Measurements from ENCODE around the gene CENPB. TPM values are rescaled to one million over a fixed set of nuclear protein-coding genes. Genes with fewer than 3 reads are reported as not detected.

CENPB gene
- total and polyA plus RNA-seq, 10 of the 15 experiments (the other 5 are each of a cell fraction or from before 2014, with no cell fraction given) = 0.16 to 71.2 (median 14.0) TPM

GRCh38 chr20:3820048-3820900, 33.7 kb upstream of the CENPB start, which contains the start of gene AP5S1 (continued):
- TF ChIP-seq ZNF687 (IDR thresholded peaks at IDR 0.05) (no peak; the same call in none of the 2 replicates), ZNF217 (IDR thresholded peaks at IDR 0.05) (peak; percentile 83), ELK1 (IDR thresholded peaks at IDR 0.05; ENCODE audit: low read depth, low read length) (0 out of 2 replicates have a peak, but pooled peaks have one; percentile 53), E2F8 (IDR thresholded peaks at IDR 0.05; ENCODE audit: low read depth, partially characterized antibody) (peak; percentile 76), FOXM1 (IDR thresholded peaks at IDR 0.05; ENCODE audit: low read depth, low read length) (peak; percentile 39; the same call in 1 of the 2 replicates), NRF1 (conservative IDR thresholded peaks at IDR 0.05; ENCODE audit: low read depth, low read length) (peak; percentile 64), SREBF1 (IDR thresholded peaks at IDR 0.05; ENCODE audit: low read length) (peak; percentile 73), IKZF1 (conservative IDR thresholded peaks at IDR 0.05) (peak; percentile 99), MLLT1 (IDR thresholded peaks at IDR 0.05) (peak; percentile 75; the same call in 1 of the 2 replicates), ZBTB33 (IDR thresholded peaks at IDR 0.05) (peak; percentile 51; the same call in 1 of the 2 replicates), RAD21 (IDR thresholded peaks at IDR 0.05; ENCODE audit: insufficient read depth, low read depth, low read length) (peak; percentile 66)
